Liver (tissue), 5 donors: ENCODE measurements around the gene SERPINE1. TPM values are rescaled to one million over a fixed set of nuclear protein-coding genes. Genes with fewer than 3 reads are reported as not detected.

Experiments used
- polyA plus RNA-seq, 2 donors: library from polyadenylated mRNA; stranded (reverse) in 1 of 2; unstranded in 1 of 2; fragments of 200-250 nt in 1 of 2; fragments of >200 nt in 1 of 2; fragmentation: Nextera tagmentation in 1 of 2; extraction: Ambion mirVana in 1 of 2; gene quantifications; one replicate each; pipeline versions ENCODE4 v1.2.1 to v1.2.3, GENCODE V29; 2013 to 2015
- small RNA-seq: library from RNA; depleted of rRNA; stranded (forward); fragments of <200 nt; gene quantifications from one replicate; pipeline ENCODE3, GENCODE V24; 2014
- total RNA-seq, 2 donors: library from RNA; depleted of rRNA; stranded (reverse); fragments of >200 nt; gene quantifications; one replicate each; pipeline ENCODE4 v1.2.3, GENCODE V29; 2014
- donor health status: healthy.
- donor health status: healthy.
- donor health status: healthy.

The SERPINE1 gene
- total and polyA plus RNA-seq, 4 donors, result 0.93 to 18.6 (median 8.0) TPM

Small RNA genes lying within 50 kb of the gene (small RNA-seq; reads per million reads assigned to genes)
- gene MIR4653, result not detected

Other genes with a start within 250 kb of the SERPINE1 start
- gene UFSP1, start 237.4 kb upstream of the SERPINE1 start, total RNA-seq, result 1 to 10 TPM; 3.1 to 4.9 TPM
- 1 to 10 TPM; 2.3 to 3.4 TPM for gene UFSP1, start 237.4 kb upstream of the SERPINE1 start, polyA plus RNA-seq
- gene ACHE, start 231.2 kb upstream of the SERPINE1 start, total RNA-seq, result 10 to 100 TPM in 1 of 2 donors, under 1 TPM in 1; 0.25 to 17.6 TPM
- under 1 TPM; 0.15 to 0.17 TPM for gene ACHE, start 231.2 kb upstream of the SERPINE1 start, polyA plus RNA-seq
- under 1 TPM; 0.25 to 0.79 TPM for gene MUC3A, start 177.6 kb upstream of the SERPINE1 start, total RNA-seq
- 1 to 10 TPM in 1 of 2 donors, under 1 TPM in 1; 0.95 to 2.9 TPM for gene MUC3A, start 177.6 kb upstream of the SERPINE1 start, polyA plus RNA-seq
- not detected for gene MUC12, start 157.5 kb upstream of the SERPINE1 start, total RNA-seq
- under 1 TPM in 1 of 2 donors, not detected in 1; 0.16 TPM for gene MUC12, start 157.5 kb upstream of the SERPINE1 start, polyA plus RNA-seq
- gene MUC17, start 107.0 kb upstream of the SERPINE1 start, total RNA-seq, result not detected
- gene MUC17, start 107.0 kb upstream of the SERPINE1 start, polyA plus RNA-seq, result not detected
- gene TRIM56, start 41.6 kb upstream of the SERPINE1 start, total RNA-seq, result 10 to 100 TPM in 1 of 2 donors, 1 to 10 TPM in 1; 9.2 to 15.6 TPM
- 1 to 10 TPM; 4.8 to 6.1 TPM for gene TRIM56, start 41.6 kb upstream of the SERPINE1 start, polyA plus RNA-seq
- 10 to 100 TPM; 20.9 to 23.1 TPM for gene AP1S1, start 27.4 kb downstream of the SERPINE1 start, total RNA-seq
- 10 to 100 TPM; 13.8 to 25.7 TPM for gene AP1S1, start 27.4 kb downstream of the SERPINE1 start, polyA plus RNA-seq
- gene VGF, start 38.5 kb downstream of the SERPINE1 start, total RNA-seq, result not detected
- gene VGF, start 38.5 kb downstream of the SERPINE1 start, polyA plus RNA-seq, result not detected
- gene NAT16, start 53.2 kb downstream of the SERPINE1 start, total RNA-seq, result not detected
- not detected for gene NAT16, start 53.2 kb downstream of the SERPINE1 start, polyA plus RNA-seq
- gene MOGAT3, start 73.9 kb downstream of the SERPINE1 start, total RNA-seq, result 1 to 10 TPM; 1.8 to 4.2 TPM
- gene MOGAT3, start 73.9 kb downstream of the SERPINE1 start, polyA plus RNA-seq, result 1 to 10 TPM; 3.3 to 7.9 TPM
- gene PLOD3, start 90.5 kb downstream of the SERPINE1 start, total RNA-seq, result 10 to 100 TPM; 19.4 to 32.1 TPM
- 10 to 100 TPM; 23.2 to 42.9 TPM for gene PLOD3, start 90.5 kb downstream of the SERPINE1 start, polyA plus RNA-seq
- 10 to 100 TPM; 52.7 to 74.9 TPM for gene ZNHIT1, start 91.1 kb downstream of the SERPINE1 start, total RNA-seq
- gene ZNHIT1, start 91.1 kb downstream of the SERPINE1 start, polyA plus RNA-seq, result 100 to 1,000 TPM; 110 to 149 TPM
- gene CLDN15, start 110.7 kb downstream of the SERPINE1 start, total RNA-seq, result 10 to 100 TPM in 1 of 2 donors, 1 to 10 TPM in 1; 5.2 to 12.4 TPM
- gene CLDN15, start 110.7 kb downstream of the SERPINE1 start, polyA plus RNA-seq, result 1 to 10 TPM; 3.7 to 4.0 TPM
- 100 to 1,000 TPM; 112 to 133 TPM for gene FIS1, start 118.0 kb downstream of the SERPINE1 start, total RNA-seq
- gene FIS1, start 118.0 kb downstream of the SERPINE1 start, polyA plus RNA-seq, result 100 to 1,000 TPM; 177 to 192 TPM
- gene IFT22, start 194.7 kb downstream of the SERPINE1 start, total RNA-seq, result 1 to 10 TPM; 5.5 to 6.6 TPM
- gene IFT22, start 194.7 kb downstream of the SERPINE1 start, polyA plus RNA-seq, result 1 to 10 TPM; 8.5 to 9.4 TPM
- 1 to 10 TPM in 1 of 2 donors, under 1 TPM in 1; 0.89 to 1.8 TPM for gene COL26A1, start 235.8 kb downstream of the SERPINE1 start, total RNA-seq
- 1 to 10 TPM in 1 of 2 donors, under 1 TPM in 1; 0.76 to 1.0 TPM for gene COL26A1, start 235.8 kb downstream of the SERPINE1 start, polyA plus RNA-seq